Amniotic epithelial cell (primary cell): Measurements from ENCODE around the gene PLEKHM2.

Experiments
- DNase-seq: peaks from one replicate; pipeline ENCODE4 v3.0.0-alpha.2; 2010; ENCODE audit warnings: low read depth

PLEKHM2 gene

DNA sequence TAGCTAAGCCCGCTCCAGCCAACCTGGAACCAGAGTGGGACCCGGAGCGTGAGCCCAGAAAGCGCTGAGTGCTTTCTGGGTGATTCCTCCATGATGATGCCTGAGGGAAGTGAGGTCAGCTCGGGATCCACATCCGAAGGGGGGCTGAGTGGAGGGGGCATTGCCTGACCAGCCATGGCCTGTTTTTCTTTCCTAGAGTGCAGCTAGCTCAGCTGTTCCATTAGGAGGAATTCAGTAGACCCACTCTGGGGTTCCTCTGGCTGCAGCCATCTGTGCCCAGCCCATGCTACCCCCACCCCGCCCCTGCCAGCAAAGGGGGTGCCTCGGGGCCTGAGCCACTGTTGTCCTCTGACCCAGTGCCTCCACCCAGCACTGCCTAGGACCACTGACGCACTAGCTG is 42.4 kb downstream of the PLEKHM2 start:
- DNase-seq = no peak

DNA sequence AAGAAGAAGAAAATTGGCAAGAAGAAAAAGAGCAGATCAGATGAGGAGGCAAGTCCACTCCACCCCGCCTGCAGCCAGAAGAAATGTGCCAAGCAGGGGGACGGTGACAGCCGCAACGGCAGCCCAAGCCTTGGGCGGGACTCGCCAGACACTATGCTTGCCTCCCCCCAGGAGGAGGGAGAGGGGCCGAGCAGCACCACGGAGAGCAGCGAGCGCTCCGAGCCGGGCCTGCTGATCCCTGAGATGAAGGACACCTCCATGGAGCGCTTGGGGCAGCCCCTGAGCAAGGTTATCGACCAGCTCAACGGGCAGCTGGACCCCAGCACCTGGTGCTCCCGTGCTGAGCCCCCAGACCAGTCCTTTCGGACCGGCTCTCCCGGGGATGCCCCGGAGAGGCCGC is 42.9 kb downstream of the PLEKHM2 start:
- no peak for DNase-seq

GRCh38 chr1:15727424-15727823 is 43.3 kb downstream of the PLEKHM2 start:
- DNase-seq = no peak

DNA sequence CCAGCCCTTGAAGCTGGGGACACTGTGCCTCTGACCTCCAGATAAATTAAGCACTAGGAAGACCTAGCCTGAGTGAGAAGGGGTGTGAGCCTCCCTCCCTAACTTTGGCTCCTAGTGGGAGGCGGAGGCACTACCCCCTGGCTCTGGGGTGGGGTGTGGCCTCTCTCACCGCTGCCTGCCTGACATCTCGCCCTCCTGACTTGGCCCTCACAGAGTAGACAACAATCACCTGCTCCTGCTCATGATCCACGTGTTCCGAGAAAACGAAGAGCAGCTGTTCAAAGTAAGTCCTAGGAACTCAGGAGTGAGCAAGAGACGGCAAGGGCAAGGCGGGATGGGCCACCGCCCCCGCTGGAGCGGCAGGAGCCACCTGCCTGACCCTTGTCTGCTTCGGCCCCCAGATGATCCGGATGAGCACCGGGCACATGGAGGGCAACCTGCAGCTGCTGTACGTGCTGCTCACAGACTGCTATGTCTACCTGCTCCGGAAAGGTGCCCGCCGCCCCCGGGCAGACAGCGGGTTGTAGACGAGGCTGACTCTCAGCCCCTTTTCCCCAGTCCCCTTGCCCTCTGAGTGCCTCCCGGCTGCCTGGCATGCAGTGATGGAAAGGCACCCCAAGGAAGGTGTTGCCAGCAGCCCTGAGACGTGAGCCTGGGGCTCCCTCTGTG is 43.9 kb downstream of the PLEKHM2 start:
- DNase-seq = no peak

GRCh38 chr1:15728937-15729657 is 45.0 kb downstream of the PLEKHM2 start:
- no peak for DNase-seq

DNA sequence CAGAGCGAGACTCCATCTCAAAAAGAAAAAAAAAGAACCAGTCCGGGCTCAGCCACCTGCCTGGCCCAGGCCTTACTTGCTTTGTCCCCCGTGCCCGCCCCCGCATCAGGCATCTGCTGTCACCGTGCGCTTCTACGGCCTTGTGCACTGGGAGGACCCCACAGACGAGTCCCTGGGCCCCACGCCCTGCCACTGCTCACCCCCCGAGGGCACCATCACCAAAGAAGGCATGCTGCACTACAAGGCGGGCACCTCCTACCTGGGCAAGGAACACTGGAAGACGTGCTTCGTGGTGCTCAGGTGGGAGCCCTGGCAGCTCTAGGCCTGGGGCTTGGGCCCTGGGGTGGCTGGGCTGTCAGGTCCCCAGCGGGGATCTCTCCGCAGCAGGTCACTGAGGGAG is 46.3 kb downstream of the PLEKHM2 start:
- no peak for DNase-seq

GRCh38 chr1:15730936-15731335 is 46.8 kb downstream of the PLEKHM2 start:
- no peak for DNase-seq

- no peak for DNase-seq
Measured at GRCh38 chr1:15731735-15732685, 47.9 kb downstream of the PLEKHM2 start.

DNA sequence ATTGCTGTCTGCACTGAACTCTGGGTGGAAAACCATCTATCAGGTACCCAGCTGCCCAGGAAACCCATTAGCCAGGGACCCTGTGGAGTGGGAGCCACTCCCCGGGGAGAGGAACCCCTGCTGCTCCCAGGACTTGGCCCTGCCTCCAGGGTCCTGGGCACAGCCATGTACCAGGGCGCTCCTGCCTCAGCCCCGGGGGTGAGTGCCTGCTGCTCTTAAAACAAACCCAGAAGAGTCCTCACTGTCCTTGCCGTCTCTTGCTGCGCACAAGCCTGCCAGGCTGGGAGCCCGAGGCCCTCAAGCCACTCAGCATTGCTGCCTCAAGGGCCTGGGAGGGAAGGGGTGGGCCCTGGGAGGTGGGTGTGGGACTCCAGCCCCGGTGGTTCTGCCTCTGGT is 48.6 kb downstream of the PLEKHM2 start:
- DNase-seq = no peak

DNA sequence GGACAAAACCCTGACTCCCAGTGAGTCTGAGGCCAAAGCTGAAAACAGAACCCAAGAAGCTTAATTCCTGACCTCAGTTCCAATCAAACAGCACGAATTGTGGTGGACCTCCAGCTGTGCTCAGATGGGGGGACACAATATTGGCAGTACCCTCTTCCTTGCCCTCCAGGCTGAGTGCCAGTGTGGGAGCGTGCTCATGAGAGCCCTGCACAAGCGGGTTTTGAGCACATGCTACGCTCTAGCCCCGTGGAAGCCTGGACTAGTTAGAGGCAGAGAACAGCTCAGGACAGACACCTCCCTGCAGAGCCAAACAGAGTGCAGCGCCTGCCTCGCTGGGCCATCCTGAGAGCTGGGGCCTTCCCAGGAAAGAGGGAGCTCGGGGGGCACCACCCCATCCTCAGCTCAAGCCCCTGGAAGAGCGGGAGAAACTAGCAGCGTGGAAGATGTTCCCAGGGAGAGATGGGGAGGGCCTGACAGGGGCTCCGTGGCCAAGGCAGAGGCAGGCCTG is 49.2 kb downstream of the PLEKHM2 start:
- DNase-seq = no peak

DNA sequence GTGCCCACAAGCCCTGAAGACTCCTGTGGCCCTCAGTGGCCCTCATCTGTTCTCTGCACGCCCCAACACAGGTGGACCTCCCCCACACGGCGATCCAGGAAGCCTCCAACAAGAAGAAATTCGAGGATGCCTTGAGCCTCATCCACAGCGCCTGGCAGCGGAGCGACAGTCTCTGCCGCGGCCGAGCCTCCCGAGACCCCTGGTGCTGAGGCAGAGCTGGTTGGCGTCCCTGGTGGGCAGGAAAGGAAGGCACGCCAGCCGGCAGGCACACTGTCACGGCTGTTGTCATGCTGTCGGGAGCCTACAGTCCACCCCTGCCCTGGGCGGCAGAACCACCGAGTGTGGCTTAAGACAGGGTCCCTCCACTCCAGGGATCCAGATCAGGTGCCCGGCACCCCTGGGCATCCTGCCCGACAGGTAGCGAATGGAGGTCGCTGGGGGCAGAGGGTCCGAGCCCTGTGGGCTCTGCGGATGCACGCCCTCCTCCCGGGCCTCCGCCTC is 49.7 kb downstream of the PLEKHM2 start:
- DNase-seq = no peak

- DNase-seq = no peak
Measured at GRCh38 chr1:15734296-15734695, 50.2 kb downstream of the PLEKHM2 start.

DNA sequence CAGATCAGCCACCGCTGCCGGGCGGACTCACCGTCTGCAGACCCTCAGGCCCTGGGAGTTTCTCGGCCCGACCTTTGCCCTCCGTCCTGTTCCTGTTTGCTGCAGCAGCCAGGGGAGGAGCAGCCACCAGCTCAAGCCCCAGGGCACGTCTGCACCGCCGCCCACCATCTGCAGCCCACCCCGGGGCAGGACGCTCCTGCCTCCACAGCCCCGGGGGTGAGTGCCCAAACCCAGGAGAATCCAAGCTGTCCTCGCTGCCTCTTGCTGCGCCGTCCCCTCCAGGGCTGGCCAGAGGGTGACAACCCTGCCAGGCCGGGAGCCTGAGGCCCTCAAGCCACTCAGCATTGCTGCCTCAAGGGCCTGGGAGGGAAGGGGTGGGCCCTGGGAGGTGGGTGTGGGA is 50.8 kb downstream of the PLEKHM2 start:
- no peak for DNase-seq

DNA sequence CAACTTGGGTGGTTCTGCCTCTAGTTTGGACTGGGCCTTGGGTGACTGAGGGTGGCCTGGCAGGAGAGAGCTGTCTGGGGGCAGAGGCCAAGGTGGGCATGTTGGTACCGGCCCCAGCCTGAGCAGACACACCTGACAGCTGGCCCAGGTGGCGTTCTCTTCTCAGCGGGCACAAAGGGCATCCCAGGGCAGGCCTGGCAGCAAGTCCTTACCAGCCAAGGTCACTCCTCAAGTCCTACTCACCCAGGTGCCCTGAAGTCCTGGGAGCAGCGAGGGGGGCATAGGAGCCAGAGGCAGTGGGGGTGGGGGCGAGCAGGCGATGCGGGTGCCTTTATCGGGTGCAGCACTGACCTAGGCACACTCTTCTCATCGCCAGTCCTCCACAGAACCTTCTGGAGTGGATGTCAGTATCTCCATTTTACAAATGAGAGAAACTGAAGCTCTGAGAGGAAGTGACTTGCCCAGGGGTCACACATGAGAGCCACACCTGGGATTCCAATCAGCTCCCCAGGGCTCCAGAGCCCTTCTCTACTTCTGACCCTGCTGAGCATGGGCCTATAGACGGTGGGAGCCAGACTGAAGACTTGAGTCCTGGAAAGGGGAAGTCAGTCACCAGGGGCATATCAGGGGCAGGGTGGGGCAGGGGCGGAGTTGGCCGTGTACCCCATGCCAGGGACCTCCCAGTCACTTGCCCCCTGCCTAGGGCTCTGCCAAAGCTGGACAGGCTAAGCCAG is 51.4 kb downstream of the PLEKHM2 start:
- no peak for DNase-seq

GRCh38 chr1:15736038-15736891 is 52.1 kb downstream of the PLEKHM2 start, which contains the start of gene SLC25A34:
SLC25A34 (plus strand) TSS chr1:15736258; CDS start chr1:15736486, 228 bp downstream.
- no peak for DNase-seq

DNA sequence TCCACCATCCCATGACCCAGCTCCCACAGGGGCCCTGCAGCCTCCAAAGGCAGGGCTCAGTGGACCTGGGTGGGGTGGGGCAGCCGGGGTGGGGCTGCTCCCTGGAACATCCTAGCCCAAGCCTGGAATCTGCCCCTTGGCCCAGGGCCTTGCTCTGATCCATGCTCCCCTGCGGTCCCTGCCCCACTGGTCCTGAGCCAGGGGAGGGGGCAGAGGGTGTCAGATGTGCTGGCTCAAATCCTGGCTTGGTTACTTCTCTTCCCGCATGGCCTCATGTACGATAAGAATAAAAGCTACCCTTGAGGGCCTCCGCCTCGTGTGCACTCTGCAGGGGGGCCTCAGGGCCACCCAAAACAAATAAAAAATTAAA is 52.8 kb downstream of the PLEKHM2 start:
- no peak for DNase-seq

DNA sequence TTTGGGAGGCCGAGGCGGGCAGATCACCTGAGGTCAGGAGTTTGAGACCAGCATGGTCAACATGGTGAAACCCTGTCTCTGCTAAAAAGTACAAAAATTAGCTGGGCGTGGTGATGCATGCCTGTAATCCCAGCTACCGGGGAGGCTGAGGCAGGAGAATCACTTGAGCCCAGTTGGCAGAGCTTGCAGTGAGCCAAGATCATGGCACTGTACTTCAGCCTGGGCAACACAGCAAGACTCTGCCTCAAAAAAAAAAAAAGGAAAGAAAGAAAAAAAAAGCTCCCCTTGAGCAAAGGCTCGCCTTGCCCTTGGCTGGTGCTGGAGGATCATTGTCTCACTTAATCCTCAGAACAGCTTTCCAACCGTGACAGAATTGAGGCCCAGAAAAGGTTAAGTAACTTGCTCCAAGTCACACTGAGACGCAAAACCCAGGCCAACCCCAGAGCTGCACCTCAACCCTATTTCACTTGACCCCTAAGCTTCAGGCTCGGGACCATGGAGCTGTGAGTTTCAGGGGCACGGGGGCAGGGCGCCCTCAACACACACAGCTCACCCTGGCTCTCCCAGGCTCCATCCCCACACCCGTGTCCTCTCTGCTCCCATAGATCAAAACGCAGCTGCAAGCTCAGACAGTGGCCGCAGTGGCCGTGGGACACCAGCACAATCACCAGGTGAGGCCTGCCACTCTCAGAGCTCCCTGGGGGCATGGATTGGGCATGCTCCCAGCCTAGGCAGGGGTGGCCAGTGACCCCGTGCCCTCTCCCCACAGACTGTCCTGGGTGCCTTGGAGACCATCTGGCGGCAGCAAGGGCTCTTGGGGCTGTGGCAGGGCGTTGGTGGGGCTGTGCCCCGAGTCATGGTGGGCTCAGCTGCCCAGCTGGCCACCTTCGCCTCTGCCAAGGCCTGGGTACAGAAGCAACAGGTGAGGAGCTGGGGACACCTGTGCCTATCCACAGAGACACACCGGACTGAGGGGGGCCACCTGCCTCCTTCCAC is 53.5 kb downstream of the PLEKHM2 start:
- no peak for DNase-seq

DNA sequence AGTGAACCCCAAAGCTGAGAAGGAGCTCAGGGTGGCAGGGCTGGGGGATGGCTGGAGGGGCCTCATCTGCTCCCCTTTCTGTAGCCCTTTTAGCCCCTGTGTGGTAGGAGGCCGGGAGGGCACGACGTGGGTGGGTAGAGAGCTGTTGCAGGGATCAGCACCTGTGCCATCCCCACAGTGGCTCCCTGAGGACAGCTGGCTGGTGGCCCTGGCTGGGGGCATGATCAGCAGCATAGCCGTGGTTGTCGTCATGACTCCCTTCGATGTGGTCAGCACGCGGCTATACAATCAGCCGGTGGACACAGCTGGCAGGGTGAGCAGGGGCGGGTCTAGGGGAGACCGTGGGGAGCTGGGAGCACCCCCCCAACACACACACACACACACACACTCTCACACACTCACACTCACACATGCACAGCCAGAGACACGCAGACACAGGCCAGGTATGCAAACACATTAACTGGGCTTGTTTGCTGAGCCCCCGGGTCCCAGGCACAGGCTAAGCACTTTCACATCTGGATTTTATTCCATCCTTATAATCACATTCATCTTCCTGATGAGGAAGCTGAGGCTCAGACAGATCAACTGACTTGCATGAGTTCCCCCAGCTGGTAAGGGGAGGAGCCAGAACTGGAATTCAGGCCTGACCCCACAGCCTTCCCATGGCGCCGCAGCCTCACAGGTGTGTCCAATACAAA is 54.4 kb downstream of the PLEKHM2 start:
- no peak for DNase-seq

- no peak for DNase-seq
Measured at GRCh38 chr1:15739259-15739658, 55.1 kb downstream of the PLEKHM2 start.
